ENCODE measurements around the gene GUCY2C. TPM values are rescaled to one million over a fixed set of nuclear protein-coding genes. Genes with fewer than 3 reads are reported as not detected.

The GUCY2C gene
- total RNA-seq, 2 experiments from 2014 or later, result not detected

DNA sequence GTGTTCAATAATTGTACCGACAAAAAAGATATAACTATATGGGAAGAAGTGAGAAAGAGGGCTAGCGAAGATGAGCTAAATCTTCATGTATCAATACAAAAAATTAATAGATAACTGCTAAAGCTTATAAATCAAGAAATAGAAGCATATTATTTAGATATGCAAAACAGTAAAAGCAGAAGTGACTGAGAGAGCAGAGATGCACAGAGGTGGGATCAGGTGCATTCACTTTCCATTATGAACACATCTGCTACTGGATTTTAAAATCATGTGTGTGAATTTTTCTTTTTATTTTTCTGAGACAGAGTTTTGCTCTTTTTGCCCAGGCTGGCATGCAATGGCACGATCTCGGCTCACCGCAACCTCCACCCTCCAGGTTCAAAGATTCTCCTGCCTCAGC, 33.4 kb downstream of the GUCY2C start:
- Mint-ChIP-seq H3K4me3 (no peak overlapping the region), H3K9me3 (no peaks in the 10 kb centered on the region), H3K27ac (no peak overlapping the region), H3K4me1 (ENCODE audit: low read depth) (peaks cover 5% of the 10 kb centered on the region), H3K27me3 (peaks cover 10% of the 10 kb centered on the region), H3K36me3 (ENCODE audit: low read depth) (no peaks in the 10 kb centered on the region)
- Histone ChIP-seq H3K27ac (ENCODE audit: low read depth in 1 of 2, low read length in 2 of 2) (no peak overlapping the region), H3K4me3 (ENCODE audit: low read length) (no peak overlapping the region), H3K36me3 (ENCODE audit: insufficient read depth, low read length) (no peaks in the 10 kb centered on the region), H3K9me3 (ENCODE audit: control insufficient read depth in 1 of 2, insufficient read depth in 1 of 2, low read length in 2 of 2) (no peaks in the 10 kb centered on the region), H3K4me1 (ENCODE audit: insufficient read depth, low read length) (no peaks in the 10 kb centered on the region), H3K27me3 (ENCODE audit: control insufficient read depth in 1 of 2, insufficient read depth in 2 of 2, low read length in 2 of 2) (peaks cover 0 to 5% of the 10 kb centered on the region in 2 experiments)
- ChIA-PET CTCF (interaction anchor here (1.0 to 1.6 kb wide), 2 partner anchors 31 to 34 kb away, joined by 3 to 6 read pairs; no protein-coding TSS in a partner anchor), POLR2A (no interaction called here)
- TF ChIP-seq, protein P1, sequence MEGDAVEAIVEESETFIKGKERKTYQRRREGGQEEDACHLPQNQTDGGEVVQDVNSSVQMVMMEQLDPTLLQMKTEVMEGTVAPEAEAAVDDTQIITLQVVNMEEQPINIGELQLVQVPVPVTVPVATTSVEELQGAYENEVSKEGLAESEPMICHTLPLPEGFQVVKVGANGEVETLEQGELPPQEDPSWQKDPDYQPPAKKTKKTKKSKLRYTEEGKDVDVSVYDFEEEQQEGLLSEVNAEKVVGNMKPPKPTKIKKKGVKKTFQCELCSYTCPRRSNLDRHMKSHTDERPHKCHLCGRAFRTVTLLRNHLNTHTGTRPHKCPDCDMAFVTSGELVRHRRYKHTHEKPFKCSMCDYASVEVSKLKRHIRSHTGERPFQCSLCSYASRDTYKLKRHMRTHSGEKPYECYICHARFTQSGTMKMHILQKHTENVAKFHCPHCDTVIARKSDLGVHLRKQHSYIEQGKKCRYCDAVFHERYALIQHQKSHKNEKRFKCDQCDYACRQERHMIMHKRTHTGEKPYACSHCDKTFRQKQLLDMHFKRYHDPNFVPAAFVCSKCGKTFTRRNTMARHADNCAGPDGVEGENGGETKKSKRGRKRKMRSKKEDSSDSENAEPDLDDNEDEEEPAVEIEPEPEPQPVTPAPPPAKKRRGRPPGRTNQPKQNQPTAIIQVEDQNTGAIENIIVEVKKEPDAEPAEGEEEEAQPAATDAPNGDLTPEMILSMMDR (IDR thresholded peaks at IDR 0.05), result no peak
- DNase-seq (no peak), ATAC-seq (ENCODE audit: poor library complexity) (no peak)
- intact Hi-C loops (cut with DNase I, micrococcal nuclease), result loop anchor here (2.0 to 10.0 kb wide), 3 partner anchors 238 to 476 kb away; no protein-coding TSS in a partner anchor

DNA sequence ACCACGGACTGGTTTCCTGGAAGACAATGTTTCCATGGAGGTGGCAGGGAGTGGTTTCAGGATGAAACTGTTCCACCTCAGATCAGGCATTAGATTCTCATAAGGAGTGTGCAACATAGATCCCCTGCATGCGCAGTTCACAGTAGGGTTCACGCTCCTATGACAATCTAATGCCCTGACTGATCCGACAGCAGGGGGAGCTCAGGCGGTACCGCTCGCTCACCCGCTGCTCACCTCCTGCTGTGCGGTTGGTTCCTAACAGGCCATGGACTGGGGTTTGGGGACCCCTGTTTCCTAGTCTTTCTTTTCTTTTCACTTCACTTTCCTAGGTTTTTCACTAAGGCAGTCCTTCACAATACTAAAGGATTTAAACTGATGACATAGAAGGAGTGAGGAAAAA, 39.6 kb downstream of the GUCY2C start:
- ChIA-PET POLR2A (interaction anchor here (0.7 kb wide), 1 partner anchor 10 kb away, joined by 3 read pairs; no protein-coding TSS in a partner anchor), CTCF (no interaction called here)
- Histone ChIP-seq H3K4me1 (ENCODE audit: insufficient read depth, low read length) (no peaks in the 10 kb centered on the region), H3K36me3 (ENCODE audit: insufficient read depth, low read length) (no peaks in the 10 kb centered on the region), H3K4me3 (ENCODE audit: low read length) (no peak overlapping the region), H3K27ac (ENCODE audit: low read depth in 1 of 2, low read length in 2 of 2) (no peak overlapping the region), H3K27me3 (ENCODE audit: control insufficient read depth in 1 of 2, insufficient read depth in 2 of 2, low read length in 2 of 2) (peaks cover 0 to 5% of the 10 kb centered on the region in 2 experiments), H3K9me3 (ENCODE audit: control insufficient read depth in 1 of 2, insufficient read depth in 1 of 2, low read length in 2 of 2) (no peaks in the 10 kb centered on the region)
- Mint-ChIP-seq H3K4me1 (ENCODE audit: low read depth) (no peaks in the 10 kb centered on the region), H3K36me3 (ENCODE audit: low read depth) (no peaks in the 10 kb centered on the region), H3K9me3 (no peaks in the 10 kb centered on the region), H3K27me3 (peaks cover 8% of the 10 kb centered on the region), H3K4me3 (no peak overlapping the region), H3K27ac (no peak overlapping the region)
- TF ChIP-seq, protein P1 (IDR thresholded peaks at IDR 0.05), result no peak
- DNase-seq (no peak), ATAC-seq (ENCODE audit: poor library complexity) (no peak)
- intact Hi-C loops (cut with DNase I, micrococcal nuclease), result no loop called here

DNA sequence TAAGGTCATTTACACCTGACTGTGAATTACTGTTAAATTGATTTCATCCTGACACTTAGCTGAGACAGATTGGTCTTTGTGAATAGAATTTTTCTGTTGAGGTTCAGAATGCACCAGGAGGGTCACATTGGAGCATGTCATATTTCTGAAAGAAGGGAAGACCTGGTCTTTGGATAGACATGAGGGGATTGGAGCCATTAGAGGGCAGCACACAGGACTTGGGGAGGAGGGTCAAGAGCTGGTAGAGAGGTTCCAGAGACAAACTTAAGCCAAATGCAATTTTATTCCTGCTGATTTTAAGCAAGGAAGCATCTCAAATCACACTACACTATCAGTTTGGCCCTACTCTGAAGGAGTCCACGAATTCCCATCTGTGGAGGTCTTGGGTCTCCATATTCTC, 41.1 kb downstream of the GUCY2C start:
- H3K4me1 Mint-ChIP-seq (ENCODE audit: low read depth), result no peaks in the 10 kb centered on the region
- POLR2A ChIA-PET, result interaction anchor here (1.3 kb wide), 1 partner anchor 10 kb away, joined by 4 read pairs; no protein-coding TSS in a partner anchor
- H3K27ac ChIP-seq (ENCODE audit: low read depth in 1 of 2, low read length in 2 of 2), result no peak overlapping the region

More for the DNA sequence above, 41.1 kb downstream of the GUCY2C start:
- Histone ChIP-seq H3K9me3 (ENCODE audit: control insufficient read depth in 1 of 2, insufficient read depth in 1 of 2, low read length in 2 of 2) (no peaks in the 10 kb centered on the region), H3K4me1 (ENCODE audit: insufficient read depth, low read length) (no peaks in the 10 kb centered on the region), H3K36me3 (ENCODE audit: insufficient read depth, low read length) (no peaks in the 10 kb centered on the region), H3K4me3 (ENCODE audit: low read length) (no peak overlapping the region), H3K27me3 (ENCODE audit: control insufficient read depth in 1 of 2, insufficient read depth in 2 of 2, low read length in 2 of 2) (peaks cover 0 to 3% of the 10 kb centered on the region in 2 experiments)
- no peak overlapping the region for H3K27ac Mint-ChIP-seq
- TF ChIP-seq, protein P1 (IDR thresholded peaks at IDR 0.05), result no peak
- ATAC-seq (ENCODE audit: poor library complexity) (no peak), DNase-seq (no peak)
- CTCF ChIA-PET, result no interaction called here
- H3K4me3 Mint-ChIP-seq, result no peak overlapping the region
- intact Hi-C loops (cut with DNase I, micrococcal nuclease), result no loop called here
- no peaks in the 10 kb centered on the region for H3K36me3 Mint-ChIP-seq (ENCODE audit: low read depth)
- peaks cover 4% of the 10 kb centered on the region for H3K27me3 Mint-ChIP-seq
- H3K9me3 Mint-ChIP-seq, result no peaks in the 10 kb centered on the region

Data from CD4-positive, alpha-beta T cell (primary cell).